Measurements from ENCODE around the gene NUP50. TPM values are rescaled to one million over a fixed set of nuclear protein-coding genes. Genes with fewer than 3 reads are reported as not detected.

Gene NUP50
- total and polyA plus RNA-seq, 2 donors (not counting 1 experiment from before 2014, with no cell fraction given), result 17.4 to 29.2 TPM

DNA sequence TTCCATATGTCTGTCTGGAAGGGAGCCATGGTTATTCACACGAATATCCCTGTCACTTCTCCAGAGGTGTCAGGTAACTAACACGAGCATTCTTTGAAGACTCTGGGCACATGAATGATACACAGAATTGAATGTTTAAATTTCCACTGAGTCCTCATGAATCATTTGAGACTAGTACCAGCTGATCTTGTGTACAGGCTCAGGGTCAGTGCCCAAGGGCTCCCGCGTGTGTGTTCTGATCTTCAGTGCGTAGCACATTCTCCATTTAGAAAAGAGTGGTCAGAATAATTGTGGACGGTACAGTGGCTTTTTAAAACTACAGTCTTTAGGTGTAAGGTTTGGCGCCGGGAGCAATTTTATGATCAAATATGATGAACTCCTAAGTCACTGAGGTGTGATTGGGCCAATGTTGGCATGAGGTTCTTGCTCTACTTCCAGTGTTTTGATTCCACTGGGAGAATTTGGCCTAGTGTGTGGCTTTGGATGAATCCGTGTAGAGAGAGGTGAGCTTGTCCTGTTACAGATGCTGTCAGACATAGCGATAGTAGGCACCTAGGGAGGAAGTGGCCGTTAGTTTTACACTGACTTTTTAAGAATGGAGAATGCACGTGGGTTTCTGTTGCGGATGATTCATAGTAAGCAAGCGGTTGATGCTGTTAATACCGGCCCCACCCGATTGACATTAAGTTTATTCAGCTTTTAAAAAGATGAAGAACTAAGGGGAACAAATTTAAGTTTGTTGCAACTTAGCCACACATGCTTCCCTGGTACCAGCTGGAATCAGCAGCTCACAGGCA, 22.2 kb downstream of the NUP50 start:
- Histone ChIP-seq H3K36me3 (ENCODE audit: control insufficient read depth, insufficient read depth, low read length) (peaks cover 5% of the 10 kb centered on the region), H3K79me2 (ENCODE audit: control insufficient read depth, insufficient read depth, low read length) (peaks cover 4% of the 10 kb centered on the region), H2AFZ (ENCODE audit: low read length) (no peak overlapping the region), H3K27me3 (ENCODE audit: control insufficient read depth, insufficient read depth, low read length) (no peaks in the 10 kb centered on the region), H3K27ac (ENCODE audit: insufficient read depth, low read length) (no peak overlapping the region), H3K9ac (ENCODE audit: insufficient read depth, low read length) (no peak overlapping the region), H3K4me1 (ENCODE audit: control insufficient read depth, extremely low read depth, insufficient read depth, low read length) (no peaks in the 10 kb centered on the region), H3K9me3 (ENCODE audit: control insufficient read depth, insufficient read depth, low read depth, low read length) (no peaks in the 10 kb centered on the region), H4K20me1 (ENCODE audit: control insufficient read depth, extremely low read depth, insufficient read depth, low read length) (no peaks in the 10 kb centered on the region), H3K4me2 (ENCODE audit: extremely low read depth, insufficient read depth, low read length) (no peak overlapping the region), H3K4me3 (replicated peaks in 1 of 4; ENCODE audit: control extremely low read depth in 1 of 4, insufficient read depth in 1 of 4, low read depth in 3 of 4, low read length in 4 of 4) (no peak overlapping the region)
- DNase-seq (ENCODE audit: low read depth in 2 of 2), result no peak
- TF ChIP-seq EZH2 (IDR thresholded peaks at IDR 0.05; ENCODE audit: low read length, missing control alignments), result no peak
- no peak for TF ChIP-seq CTCF (conservative IDR thresholded peaks at IDR 0.05 in 1 of 2, IDR thresholded peaks at IDR 0.05 in 1 of 2; ENCODE audit: low read depth in 1 of 2, low read length in 2 of 2)

GRCh38 chr22:45187891-45188290, 24.2 kb downstream of the NUP50 start:
- Histone ChIP-seq H3K27me3 (ENCODE audit: control insufficient read depth, insufficient read depth, low read length) (no peaks in the 10 kb centered on the region), H3K4me3 (replicated peaks in 1 of 4; ENCODE audit: control extremely low read depth in 1 of 4, insufficient read depth in 1 of 4, low read depth in 3 of 4, low read length in 4 of 4) (no peak overlapping the region), H3K4me1 (ENCODE audit: control insufficient read depth, extremely low read depth, insufficient read depth, low read length) (no peaks in the 10 kb centered on the region), H2AFZ (ENCODE audit: low read length) (no peak overlapping the region), H3K27ac (ENCODE audit: insufficient read depth, low read length) (no peak overlapping the region), H3K79me2 (ENCODE audit: control insufficient read depth, insufficient read depth, low read length) (no peaks in the 10 kb centered on the region), H3K4me2 (ENCODE audit: extremely low read depth, insufficient read depth, low read length) (no peak overlapping the region), H3K36me3 (ENCODE audit: control insufficient read depth, insufficient read depth, low read length) (peaks cover 5% of the 10 kb centered on the region), H4K20me1 (ENCODE audit: control insufficient read depth, extremely low read depth, insufficient read depth, low read length) (no peaks in the 10 kb centered on the region), H3K9ac (ENCODE audit: insufficient read depth, low read length) (no peak overlapping the region), H3K9me3 (ENCODE audit: control insufficient read depth, insufficient read depth, low read depth, low read length) (no peaks in the 10 kb centered on the region)
- no peak for DNase-seq (ENCODE audit: low read depth in 2 of 2)
- no peak for TF ChIP-seq EZH2 (IDR thresholded peaks at IDR 0.05; ENCODE audit: low read length, missing control alignments)
- TF ChIP-seq CTCF (conservative IDR thresholded peaks at IDR 0.05 in 1 of 2, IDR thresholded peaks at IDR 0.05 in 1 of 2; ENCODE audit: low read depth in 1 of 2, low read length in 2 of 2), result no peak

- no peak overlapping the region for H3K4me3 ChIP-seq (replicated peaks in 1 of 4; ENCODE audit: control extremely low read depth in 1 of 4, insufficient read depth in 1 of 4, low read depth in 3 of 4, low read length in 4 of 4)
- H3K9me3 ChIP-seq (ENCODE audit: control insufficient read depth, insufficient read depth, low read depth, low read length), result no peaks in the 10 kb centered on the region
- H3K27ac ChIP-seq (ENCODE audit: insufficient read depth, low read length), result no peak overlapping the region
- DNase-seq (ENCODE audit: low read depth in 2 of 2), result no peak
- no peaks in the 10 kb centered on the region for H3K79me2 ChIP-seq (ENCODE audit: control insufficient read depth, insufficient read depth, low read length)
- H3K9ac ChIP-seq (ENCODE audit: insufficient read depth, low read length), result no peak overlapping the region
- H3K4me1 ChIP-seq (ENCODE audit: control insufficient read depth, extremely low read depth, insufficient read depth, low read length), result no peaks in the 10 kb centered on the region
- no peaks in the 10 kb centered on the region for H3K27me3 ChIP-seq (ENCODE audit: control insufficient read depth, insufficient read depth, low read length)
- H3K4me2 ChIP-seq (ENCODE audit: extremely low read depth, insufficient read depth, low read length), result no peak overlapping the region
- no peak for TF ChIP-seq CTCF (conservative IDR thresholded peaks at IDR 0.05 in 1 of 2, IDR thresholded peaks at IDR 0.05 in 1 of 2; ENCODE audit: low read depth in 1 of 2, low read length in 2 of 2)
- TF ChIP-seq EZH2 (IDR thresholded peaks at IDR 0.05; ENCODE audit: low read length, missing control alignments), result no peak
- H3K36me3 ChIP-seq (ENCODE audit: control insufficient read depth, insufficient read depth, low read length), result peaks cover 4% of the 10 kb centered on the region
- H2AFZ ChIP-seq (ENCODE audit: low read length), result no peak overlapping the region
- no peaks in the 10 kb centered on the region for H4K20me1 ChIP-seq (ENCODE audit: control insufficient read depth, extremely low read depth, insufficient read depth, low read length)
Measured at GRCh38 chr22:45188779-45189178, 25.1 kb downstream of the NUP50 start.

All from fibroblast of lung (primary cell).